Stimulated activated CD8-positive, alpha-beta memory T cell treated with anti-CD3 and anti-CD28 coated beads, Interleukin-12 subunit alpha, Interleukin-12 subunit beta, amount 100 ng/mL, for 4 hours (primary cell): ENCODE results near the gene KCNQ1.

Experiments
- DNase-seq: peaks from one replicate; pipeline ENCODE4 v3.0.0-alpha.2; 2020; ENCODE audit warnings: low read depth

KCNQ1 gene

DNA sequence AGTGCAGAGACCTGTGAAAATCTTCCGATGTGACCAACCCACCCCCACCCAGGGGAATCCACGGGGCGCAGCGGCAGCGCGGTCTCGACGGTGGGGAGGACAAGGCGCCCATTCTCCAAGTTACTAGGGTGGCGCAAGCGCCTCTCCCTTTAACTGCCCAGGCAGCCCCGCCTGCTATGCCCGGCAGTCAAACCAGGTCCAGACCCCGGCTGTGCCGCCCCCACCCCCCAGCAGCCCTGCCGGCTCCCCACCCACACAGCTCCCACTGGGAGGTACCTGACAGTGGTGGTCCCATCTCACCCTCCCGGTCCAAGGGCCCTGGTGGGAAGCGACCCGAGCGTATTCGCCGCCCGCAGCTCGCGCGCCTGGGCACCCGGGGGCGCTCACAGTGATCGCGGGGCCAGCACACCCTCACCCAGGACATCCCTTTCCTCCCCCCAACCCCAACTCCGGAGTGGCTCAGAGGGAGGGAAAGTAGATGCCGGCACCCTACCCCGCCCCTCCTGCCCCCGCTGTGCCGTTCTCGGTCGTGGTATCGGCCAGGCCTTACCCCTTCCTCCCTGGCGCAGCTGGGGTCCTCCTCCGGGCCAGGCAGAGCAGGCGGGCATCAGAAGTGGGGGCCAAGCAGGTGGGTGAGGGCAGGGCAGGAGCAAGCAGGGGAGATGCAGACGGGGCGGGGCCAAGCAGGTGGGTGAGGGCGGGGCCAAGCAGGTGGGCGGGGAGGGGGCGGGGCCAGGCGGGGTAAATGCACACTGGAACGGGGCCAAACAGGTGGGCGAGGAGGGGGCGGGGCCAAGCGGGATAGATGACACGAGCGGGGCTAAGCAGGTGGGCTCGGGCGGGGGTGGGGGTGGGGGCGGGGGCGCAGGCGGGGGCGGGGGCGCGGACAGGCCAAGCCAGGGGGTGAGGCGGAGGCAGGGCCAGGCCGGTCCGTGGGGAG lies 657 bp upstream of the KCNQ1 start, which contains the start of gene TRPM5:
Gene TRPM5 (minus strand): TSS at position 634 of the 940 bp plus-strand sequence. CDS start 21,478 bp downstream, outside the sequence.
- DNase-seq = peak; percentile 48

DNA sequence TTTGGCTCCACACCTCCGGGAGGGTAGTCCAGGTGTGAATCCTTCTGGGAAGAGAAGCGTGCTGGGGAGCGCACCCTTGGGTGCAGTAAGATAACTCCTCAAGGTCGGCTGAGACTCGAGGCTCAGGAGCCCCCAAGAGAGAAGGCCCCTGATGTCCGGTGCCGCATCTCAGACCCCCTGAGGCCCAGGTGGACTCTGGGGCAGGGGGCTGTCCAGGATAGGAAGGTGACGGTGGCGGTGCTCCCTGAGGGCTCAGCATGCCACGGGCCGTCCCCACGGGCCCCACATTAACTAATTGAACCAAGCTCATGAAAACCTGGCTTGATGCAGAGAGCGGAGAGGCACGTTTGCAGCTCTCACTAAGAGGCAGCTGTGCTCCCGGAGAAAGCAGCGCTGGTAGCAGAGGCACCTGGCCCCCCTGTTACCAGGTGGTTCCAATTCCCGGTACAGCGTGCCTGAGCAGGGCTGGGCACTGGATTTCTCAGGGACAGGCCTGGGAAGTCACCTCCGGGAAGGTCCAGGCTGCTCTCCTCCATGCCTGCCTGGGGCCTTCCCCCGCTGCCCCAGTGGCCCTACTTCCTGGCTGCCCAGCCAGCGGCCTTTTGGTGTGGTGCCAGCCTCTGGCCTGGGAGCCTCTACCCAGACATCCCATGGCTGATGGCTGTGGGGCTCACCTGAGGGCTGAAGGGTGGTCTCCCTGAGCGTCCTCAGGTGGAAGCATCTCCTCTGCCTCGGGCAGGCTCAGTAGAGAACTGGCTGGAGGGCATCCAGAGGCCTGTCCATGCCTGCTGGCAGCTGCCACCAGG lies 1.1 kb downstream of the KCNQ1 start:
- no peak for DNase-seq

GRCh38 chr11:2446590-2447252 lies 1.9 kb downstream of the KCNQ1 start:
- no peak for DNase-seq

DNA sequence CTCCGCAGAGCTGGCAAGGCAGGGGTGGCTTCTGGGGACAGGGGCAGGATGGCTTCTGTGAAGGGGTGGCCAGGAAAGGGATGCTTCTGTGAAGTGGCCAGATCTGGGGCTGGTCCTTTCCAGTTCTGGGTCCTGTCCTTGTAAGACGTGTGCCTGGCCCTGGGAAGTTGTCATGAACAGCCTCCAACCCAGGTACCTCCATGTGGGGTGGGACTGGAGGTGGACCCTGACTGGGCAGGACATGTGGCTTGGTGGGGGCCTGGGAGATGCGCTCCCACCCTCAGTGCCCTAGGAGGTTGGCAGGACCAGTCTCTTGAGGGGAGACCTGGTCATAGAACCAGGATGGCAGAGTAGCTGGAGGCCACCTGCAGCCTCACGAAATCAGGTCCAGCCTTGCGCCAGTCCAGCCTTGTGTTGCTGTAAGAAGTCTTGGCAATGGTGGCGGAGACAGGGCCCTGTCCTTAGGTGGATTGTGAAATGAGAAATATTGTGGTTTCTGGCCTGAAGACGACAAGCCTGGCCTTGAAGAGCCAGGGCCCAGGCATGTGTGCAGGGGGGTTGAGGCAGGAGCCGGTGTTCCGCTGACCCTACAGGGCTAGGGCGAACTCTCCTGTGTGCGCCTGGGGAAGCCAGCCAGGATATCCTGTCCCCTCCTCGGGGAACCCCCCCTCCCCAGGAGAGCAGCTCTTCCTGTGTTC lies 2.6 kb downstream of the KCNQ1 start:
- no peak for DNase-seq

- DNase-seq = no peak
Measured at GRCh38 chr11:2447951-2448650, 3.3 kb downstream of the KCNQ1 start.

DNA sequence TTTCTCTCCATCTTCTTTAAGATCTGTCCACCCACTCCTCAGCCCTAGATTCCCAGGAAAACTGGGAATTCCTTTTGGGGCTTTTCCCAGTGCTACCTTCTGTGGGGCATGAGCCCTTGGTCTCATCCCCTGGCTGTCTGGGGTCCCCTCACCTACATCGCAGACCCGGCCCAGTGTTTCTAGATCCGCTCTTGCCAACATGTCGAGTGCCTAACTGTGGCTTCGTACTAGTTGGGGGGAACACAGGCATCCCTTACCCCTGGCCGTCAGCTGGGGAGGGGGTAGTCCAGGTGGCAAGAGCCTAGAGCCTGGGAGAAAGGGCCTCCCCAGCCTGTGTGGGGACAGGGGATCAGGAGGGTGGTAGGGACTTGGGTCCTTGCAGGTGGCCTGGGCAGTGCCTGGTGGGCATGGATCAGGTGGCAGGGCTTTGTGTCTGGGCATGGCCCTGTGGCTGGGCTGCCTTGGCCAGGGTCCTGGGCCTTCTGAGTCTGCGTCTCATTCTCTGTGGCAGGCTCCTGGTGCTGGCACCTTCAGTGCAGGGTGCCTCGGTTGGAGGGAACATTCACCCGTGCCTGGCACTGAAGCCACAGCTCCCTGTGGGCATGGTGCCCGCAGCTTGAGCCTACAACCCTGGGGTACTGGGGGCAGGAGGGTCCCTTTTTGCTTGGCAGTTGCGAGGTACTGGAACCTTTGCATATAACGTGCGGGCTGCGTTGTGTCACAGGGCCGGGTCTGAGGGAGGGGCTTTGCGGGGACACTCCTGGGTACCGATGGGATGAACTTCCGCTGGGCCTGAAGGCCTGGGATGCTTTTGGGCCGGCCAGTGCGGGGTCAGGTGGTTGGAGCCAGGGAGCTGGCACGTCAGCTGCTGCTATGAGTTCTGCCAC lies 4.1 kb downstream of the KCNQ1 start:
- DNase-seq = no peak

GRCh38 chr11:2449548-2450320 lies 4.9 kb downstream of the KCNQ1 start:
- DNase-seq = no peak

- DNase-seq = no peak
Measured at GRCh38 chr11:2450321-2451041, 5.7 kb downstream of the KCNQ1 start.

GRCh38 chr11:2451336-2451735 lies 6.5 kb downstream of the KCNQ1 start:
- no peak for DNase-seq

DNA sequence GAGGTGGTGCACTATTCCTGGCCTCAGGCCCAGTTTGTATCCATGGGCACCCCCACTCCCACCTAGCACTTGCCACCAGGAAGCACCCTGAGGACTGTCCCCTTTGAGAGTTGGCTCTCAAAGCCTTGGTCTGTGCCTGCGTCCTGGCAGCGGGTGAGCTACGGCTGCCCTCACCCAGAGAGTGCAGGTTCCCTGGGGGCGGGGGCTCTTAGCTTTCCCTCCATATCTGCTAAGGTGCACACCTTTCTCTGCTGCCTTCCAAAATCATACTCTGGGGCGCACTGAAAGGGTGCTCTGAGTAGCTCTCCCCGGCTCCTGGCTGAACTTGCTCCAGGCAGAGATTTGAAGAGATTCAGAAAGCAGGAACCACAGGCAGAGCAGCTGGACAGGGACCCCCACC lies 7.1 kb downstream of the KCNQ1 start:
- no peak for DNase-seq

GRCh38 chr11:2452321-2453012 lies 7.7 kb downstream of the KCNQ1 start:
- DNase-seq = no peak

DNA sequence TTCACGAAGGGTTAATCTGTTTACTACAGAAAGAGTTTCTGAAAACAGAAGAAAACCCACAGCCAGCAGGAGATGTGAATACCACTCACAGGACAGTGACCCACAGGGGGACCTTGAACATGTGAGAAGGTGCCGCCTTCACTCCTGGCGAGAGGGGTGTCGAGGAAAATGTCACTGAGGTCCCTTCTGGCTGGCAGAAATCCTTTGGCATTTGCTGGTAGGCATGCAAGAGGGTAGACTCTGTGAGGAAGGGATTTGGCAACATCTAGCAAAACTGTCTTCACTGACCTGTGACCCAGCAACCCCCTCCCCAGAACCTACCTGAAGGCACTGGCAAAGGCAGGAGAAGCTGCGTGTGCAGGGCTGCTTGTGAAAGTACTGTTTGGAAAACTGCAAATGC lies 8.6 kb downstream of the KCNQ1 start:
- no peak for DNase-seq

DNA sequence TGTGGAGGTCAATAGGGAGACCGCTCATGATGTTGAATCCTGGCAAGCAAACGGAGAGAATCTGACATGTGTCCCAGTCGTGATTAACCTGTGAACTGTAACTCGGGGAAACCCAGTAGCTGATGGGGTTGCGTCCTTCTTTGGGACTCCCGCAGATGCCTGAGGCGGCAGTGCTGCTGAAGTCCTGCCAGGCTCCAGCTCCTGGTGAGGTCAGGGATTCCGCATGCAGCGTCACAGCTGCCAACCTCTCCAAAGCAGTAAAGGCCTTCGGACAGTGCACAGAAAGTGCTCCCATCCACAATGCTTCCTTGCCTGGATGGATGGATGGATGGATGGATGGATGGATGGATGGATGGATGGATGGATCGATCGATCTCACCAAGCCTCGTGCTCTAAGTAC lies 13.5 kb downstream of the KCNQ1 start:
- no peak for DNase-seq

GRCh38 chr11:2459016-2459725 lies 14.4 kb downstream of the KCNQ1 start:
- DNase-seq = no peak

DNA sequence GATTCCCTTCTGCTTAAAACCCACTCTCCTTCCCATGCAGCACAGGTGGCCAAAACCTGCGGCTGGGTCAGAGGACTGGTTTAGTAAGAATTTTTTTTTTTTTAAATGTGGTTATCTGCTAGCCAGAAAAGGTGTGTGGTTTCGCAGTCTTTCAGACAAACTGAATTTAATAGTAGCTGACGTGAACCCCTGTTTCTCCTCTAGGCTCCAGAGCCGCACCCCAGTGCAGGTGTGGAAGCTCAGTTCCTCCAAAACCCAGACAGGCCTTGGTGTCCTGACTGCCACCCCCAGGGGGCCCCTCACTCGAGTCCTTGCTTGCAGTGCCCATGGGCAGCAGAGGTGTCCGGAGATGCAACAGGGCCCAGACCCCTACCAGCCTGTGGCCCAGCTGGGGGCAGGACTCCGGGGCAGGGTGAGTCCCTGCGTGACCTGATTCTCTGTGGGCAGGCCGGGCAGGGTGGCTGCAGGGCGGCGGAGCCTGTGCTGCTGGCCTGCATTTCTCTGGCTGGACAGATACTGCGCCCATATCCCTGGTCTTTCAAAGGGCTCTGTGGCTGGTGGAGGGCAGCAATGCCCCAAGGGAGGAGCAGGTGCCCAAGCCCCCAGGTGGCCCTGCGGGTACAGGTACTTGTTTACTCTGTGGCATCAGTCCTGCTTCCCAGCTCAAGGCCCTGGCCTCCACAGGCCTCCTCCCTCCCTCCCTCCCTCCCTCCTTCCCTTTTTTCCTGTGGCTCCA lies 15.2 kb downstream of the KCNQ1 start:
- DNase-seq = no peak

- no peak for DNase-seq
Measured at GRCh38 chr11:2460540-2461252, 15.9 kb downstream of the KCNQ1 start.
